IPS-15b (cell line): ENCODE measurements around the gene MANEAL.

Source experiments
- H3K27me3 ChIP-seq: one replicate; pipeline ENCODE4 v1.6.1; 2013; ENCODE audit warnings: low read length; ENCODE audit not compliant: control insufficient read depth, insufficient read depth
- H3K36me3 ChIP-seq: one replicate; pipeline ENCODE4 v1.6.1; 2013; ENCODE audit warnings: low read length; ENCODE audit not compliant: control insufficient read depth, insufficient read depth
- H3K4me1 ChIP-seq: one replicate; pipeline ENCODE4 v1.6.1; 2013; ENCODE audit warnings: mild to moderate bottlenecking, low read length; ENCODE audit not compliant: control insufficient read depth, insufficient read depth
- H3K4me3 ChIP-seq: one replicate; pipeline ENCODE4 v1.5.1; 2013; ENCODE audit warnings: low read depth, low read length
- H3K9ac ChIP-seq: one replicate; pipeline ENCODE4 v1.6.1; 2013; ENCODE audit warnings: low read depth, mild to moderate bottlenecking, low read length
- H3K9me3 ChIP-seq: one replicate; pipeline ENCODE4 v1.6.1; 2013; ENCODE audit warnings: mild to moderate bottlenecking, low read length; ENCODE audit not compliant: control insufficient read depth, insufficient read depth

The MANEAL gene

GRCh38 chr1:37840711-37841110, 47.1 kb downstream of the MANEAL start:
- Histone ChIP-seq H3K36me3 (peaks cover 12% of the 10 kb centered on the region), H3K9ac (no peak overlapping the region), H3K27me3 (no peaks in the 10 kb centered on the region), H3K9me3 (no peaks in the 10 kb centered on the region), H3K4me1 (no peaks in the 10 kb centered on the region), H3K4me3 (no peak overlapping the region)

- H3K9me3 ChIP-seq = no peaks in the 10 kb centered on the region
- H3K9ac ChIP-seq = no peak overlapping the region
- H3K36me3 ChIP-seq = peaks cover 12% of the 10 kb centered on the region
- no peak overlapping the region for H3K4me3 ChIP-seq
- no peaks in the 10 kb centered on the region for H3K27me3 ChIP-seq
- H3K4me1 ChIP-seq = no peaks in the 10 kb centered on the region
Measured at GRCh38 chr1:37841652-37842051, 48.0 kb downstream of the MANEAL start.

- Histone ChIP-seq H3K9me3 (no peaks in the 10 kb centered on the region), H3K27me3 (no peaks in the 10 kb centered on the region), H3K36me3 (peaks cover 11% of the 10 kb centered on the region), H3K4me3 (no peak overlapping the region), H3K9ac (no peak overlapping the region), H3K4me1 (no peaks in the 10 kb centered on the region)
Measured at GRCh38 chr1:37844536-37844935, 50.9 kb downstream of the MANEAL start.

GRCh38 chr1:37845049-37845646, 51.5 kb downstream of the MANEAL start:
- H3K27me3 ChIP-seq = no peaks in the 10 kb centered on the region
- H3K9ac ChIP-seq = no peak overlapping the region
- H3K36me3 ChIP-seq = peaks cover 8% of the 10 kb centered on the region
- H3K9me3 ChIP-seq = no peaks in the 10 kb centered on the region
- H3K4me3 ChIP-seq = no peak overlapping the region
- H3K4me1 ChIP-seq = no peaks in the 10 kb centered on the region

DNA sequence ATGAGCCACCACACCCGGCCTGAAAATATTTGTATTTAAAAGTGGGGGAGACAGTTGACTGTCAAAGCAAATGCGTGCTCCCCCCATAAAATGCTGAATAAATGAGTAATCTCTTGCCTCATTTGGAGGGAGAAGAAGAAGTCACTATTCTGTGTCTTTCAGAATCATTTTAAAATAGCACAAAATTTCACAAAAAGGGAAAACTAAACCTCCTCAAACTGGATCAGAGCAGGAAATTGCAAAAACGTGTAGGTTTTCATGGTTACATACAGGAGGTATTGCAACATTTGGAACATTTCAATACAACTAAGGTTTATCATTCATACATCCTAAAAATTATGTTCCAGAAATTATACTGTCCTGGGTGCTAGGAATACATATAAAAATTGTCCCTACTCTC, 52.1 kb downstream of the MANEAL start:
- H3K4me3 ChIP-seq = no peak overlapping the region
- H3K9ac ChIP-seq = no peak overlapping the region
- peaks cover 8% of the 10 kb centered on the region for H3K36me3 ChIP-seq
- no peaks in the 10 kb centered on the region for H3K4me1 ChIP-seq
- H3K27me3 ChIP-seq = no peaks in the 10 kb centered on the region
- no peaks in the 10 kb centered on the region for H3K9me3 ChIP-seq

- Histone ChIP-seq H3K36me3 (peaks cover 4% of the 10 kb centered on the region), H3K4me3 (no peak overlapping the region), H3K9me3 (no peaks in the 10 kb centered on the region), H3K9ac (no peak overlapping the region), H3K27me3 (no peaks in the 10 kb centered on the region), H3K4me1 (no peaks in the 10 kb centered on the region)
Measured at GRCh38 chr1:37846647-37847339, 53.1 kb downstream of the MANEAL start.

- H3K4me3 ChIP-seq = no peak overlapping the region
- H3K9me3 ChIP-seq = no peaks in the 10 kb centered on the region
- no peaks in the 10 kb centered on the region for H3K36me3 ChIP-seq
- H3K4me1 ChIP-seq = no peaks in the 10 kb centered on the region
- H3K27me3 ChIP-seq = no peaks in the 10 kb centered on the region
- H3K9ac ChIP-seq = no peak overlapping the region
Measured at GRCh38 chr1:37849480-37849879, 55.8 kb downstream of the MANEAL start.

DNA sequence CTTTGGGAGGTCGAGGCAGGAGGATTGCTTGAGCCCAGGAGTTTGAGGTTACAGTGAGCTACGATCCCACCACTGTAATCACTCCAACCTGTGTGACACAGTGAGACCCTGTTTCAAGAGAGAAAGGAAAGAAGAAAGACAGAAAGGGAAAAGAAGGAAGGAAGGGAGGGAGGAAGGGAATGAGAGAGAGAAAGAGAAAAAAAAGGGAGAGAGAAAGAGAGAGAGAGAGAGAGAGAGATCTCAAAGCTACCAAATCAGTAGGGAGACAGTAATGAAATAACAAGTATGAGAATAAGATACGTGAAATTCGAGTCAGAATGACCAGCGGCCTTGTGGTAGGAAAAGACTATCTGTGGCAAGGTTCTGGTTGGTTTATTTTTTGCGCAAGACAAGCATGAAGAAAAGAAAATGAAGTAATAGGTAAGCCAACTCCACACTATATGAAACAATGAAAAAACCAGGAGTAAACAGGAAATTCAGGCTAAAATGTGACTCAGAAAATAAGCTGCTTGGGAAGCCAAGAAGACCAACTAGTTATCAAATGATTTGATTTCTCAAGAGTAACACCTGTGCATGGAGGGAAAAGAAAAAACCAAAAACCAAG, 56.8 kb downstream of the MANEAL start:
- no peak overlapping the region for H3K4me3 ChIP-seq
- H3K36me3 ChIP-seq = no peaks in the 10 kb centered on the region
- no peak overlapping the region for H3K9ac ChIP-seq
- no peaks in the 10 kb centered on the region for H3K9me3 ChIP-seq
- H3K4me1 ChIP-seq = no peaks in the 10 kb centered on the region
- no peaks in the 10 kb centered on the region for H3K27me3 ChIP-seq
